Measurements from ENCODE around the gene TEKT5. TPM values are rescaled to one million over a fixed set of nuclear protein-coding genes. Genes with fewer than 3 reads are reported as not detected.

Gene TEKT5
- total RNA-seq, 1 donor from 2014 or later = not detected

- DNase-seq (ENCODE audit: low spot score) = no peak
Measured at GRCh38 chr16:10611825-10612342, 82.8 kb downstream of the TEKT5 start.

GRCh38 chr16:10610499-10611184, 84.1 kb downstream of the TEKT5 start:
- peak; percentile 64 for DNase-seq (ENCODE audit: low spot score)

DNA sequence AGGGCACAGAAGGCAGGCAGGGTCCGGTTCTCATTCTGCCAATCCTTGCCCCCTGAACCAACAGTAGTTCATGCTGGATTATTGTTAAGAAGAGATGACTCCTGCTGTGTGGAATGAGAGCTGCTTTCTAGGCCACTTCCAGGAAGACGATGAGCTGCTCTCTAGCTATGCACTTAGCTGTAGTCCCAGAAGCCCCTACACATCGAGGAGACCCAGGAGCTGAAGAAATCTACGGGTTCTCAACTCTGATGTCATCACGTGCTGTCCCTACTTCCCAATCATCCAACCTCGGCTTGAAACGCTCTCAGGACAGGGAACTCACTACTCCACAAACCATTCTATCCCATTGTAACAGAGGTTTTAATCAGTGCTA, 85.3 kb downstream of the TEKT5 start:
- DNase-seq (ENCODE audit: low spot score) = peak; percentile 91

DNA sequence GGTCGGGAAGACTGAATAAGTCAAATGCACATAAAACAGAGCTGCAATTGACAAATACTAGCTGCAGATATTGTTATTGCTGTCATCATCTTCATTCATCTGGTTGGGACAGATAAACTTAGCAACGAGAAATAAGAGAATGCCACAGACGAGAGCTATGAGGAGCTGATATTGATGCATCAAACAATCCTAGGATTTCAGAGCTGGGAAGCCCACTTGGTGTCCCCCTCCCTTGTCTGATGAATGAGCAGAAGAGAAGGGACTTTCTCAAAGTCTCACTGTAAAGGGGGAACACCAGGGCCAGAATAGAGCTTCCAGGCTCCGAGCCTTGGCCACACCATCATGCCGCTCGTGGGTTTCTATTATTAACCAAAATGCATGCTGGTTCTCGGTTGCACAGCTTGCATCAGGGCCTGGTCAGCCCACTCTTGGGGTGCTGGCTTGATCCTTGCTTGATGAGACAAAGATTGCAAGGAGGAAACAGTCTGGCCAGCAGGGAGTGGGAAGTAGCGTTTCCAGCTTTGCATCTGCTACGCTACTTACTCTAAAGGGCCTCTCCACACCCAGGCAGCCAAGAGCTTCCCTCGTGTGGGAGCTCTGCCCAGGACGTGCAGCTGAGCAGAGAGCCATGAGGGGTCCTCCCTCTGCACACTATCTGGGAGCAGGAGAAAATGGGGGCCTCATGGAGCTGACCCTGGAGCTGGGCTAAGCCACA, 85.9 kb downstream of the TEKT5 start:
- peak; percentile 87 for DNase-seq (ENCODE audit: low spot score)

DNA sequence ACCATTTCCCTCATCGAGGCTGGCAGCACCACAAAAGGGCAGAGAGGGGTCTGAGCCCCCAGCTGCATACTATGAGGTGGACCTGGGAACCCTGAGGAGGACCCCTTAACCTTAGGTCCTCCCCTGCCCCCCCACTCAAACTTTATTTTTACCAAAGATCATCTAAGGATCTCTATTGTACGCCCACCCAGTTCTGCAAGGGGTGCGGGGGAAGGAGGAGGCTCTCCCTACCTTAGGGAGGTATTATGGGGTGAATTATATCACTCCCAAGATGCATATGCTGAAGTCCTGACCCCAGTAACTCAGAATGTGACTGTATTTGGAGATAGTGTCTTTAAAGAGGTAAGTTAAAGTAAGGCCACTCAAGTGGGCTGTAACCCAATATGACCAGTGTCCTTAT, 87.6 kb downstream of the TEKT5 start:
- no peak for DNase-seq (ENCODE audit: low spot score)

GRCh38 chr16:10606607-10607006, 88.1 kb downstream of the TEKT5 start:
- no peak for DNase-seq (ENCODE audit: low spot score)

DNA sequence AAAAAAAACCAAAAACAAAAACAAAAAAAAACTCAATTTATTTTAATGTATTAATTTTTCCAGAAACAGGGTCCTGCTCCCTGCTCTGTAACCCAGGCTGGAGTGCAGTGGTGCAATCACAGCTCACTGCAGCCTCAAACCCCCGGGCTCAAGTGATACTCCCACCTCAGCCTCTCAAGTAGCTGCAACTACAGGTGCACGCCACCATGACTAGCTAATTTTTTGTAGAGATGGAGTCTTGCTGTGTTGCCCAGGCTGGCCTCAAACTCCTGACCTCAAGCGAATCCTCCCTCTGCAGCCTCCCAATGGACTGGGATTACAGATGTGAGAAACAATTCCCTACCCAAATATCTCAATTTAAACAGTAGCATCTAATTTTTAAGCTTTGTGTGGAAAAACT, 89.1 kb downstream of the TEKT5 start:
- no peak for DNase-seq (ENCODE audit: low spot score)

- peak; percentile 44 for DNase-seq (ENCODE audit: low spot score)
Measured at GRCh38 chr16:10601444-10602408, 93.0 kb downstream of the TEKT5 start.

- no peak for DNase-seq (ENCODE audit: low spot score)
Measured at GRCh38 chr16:10600782-10601443, 93.8 kb downstream of the TEKT5 start.

GRCh38 chr16:10599626-10600025, 95.1 kb downstream of the TEKT5 start:
- no peak for DNase-seq (ENCODE audit: low spot score)

GRCh38 chr16:10598157-10598556, 96.6 kb downstream of the TEKT5 start:
- peak; percentile 30 for DNase-seq (ENCODE audit: low spot score)

GRCh38 chr16:10597187-10597601, 97.5 kb downstream of the TEKT5 start:
- DNase-seq (ENCODE audit: low spot score) = no peak

DNA sequence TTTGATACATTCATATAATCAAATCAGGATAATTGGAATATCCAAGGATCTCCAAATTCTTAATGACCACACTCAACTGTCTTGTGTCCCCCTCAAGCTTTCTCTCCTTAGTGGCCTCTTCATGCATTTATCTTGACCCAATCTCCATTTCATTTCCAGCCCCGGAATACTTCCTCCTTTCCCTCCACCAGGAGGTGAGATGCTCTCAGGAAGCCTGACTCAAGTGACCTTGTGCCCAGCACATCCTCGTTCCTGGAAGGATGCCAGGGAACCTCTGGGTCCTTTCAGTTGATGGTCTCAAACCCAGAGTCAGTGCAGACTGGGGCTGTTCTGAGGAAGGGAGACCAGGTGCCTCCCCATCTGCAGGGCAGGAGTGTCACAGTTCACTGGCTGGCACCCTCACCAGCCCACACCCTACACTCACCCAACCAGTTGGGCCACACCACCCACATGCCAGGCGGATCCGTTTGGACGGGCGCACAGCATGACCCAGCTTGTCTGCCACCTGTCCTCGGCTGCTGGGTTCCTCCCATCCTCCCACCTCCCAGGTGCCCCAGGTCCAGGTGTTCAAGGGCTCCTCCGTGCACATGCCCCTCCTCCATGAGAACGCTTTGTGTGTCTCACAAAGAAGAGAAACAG, 100.3 kb downstream of the TEKT5 start:
- peak; percentile 14 for DNase-seq (ENCODE audit: low spot score)

DNA sequence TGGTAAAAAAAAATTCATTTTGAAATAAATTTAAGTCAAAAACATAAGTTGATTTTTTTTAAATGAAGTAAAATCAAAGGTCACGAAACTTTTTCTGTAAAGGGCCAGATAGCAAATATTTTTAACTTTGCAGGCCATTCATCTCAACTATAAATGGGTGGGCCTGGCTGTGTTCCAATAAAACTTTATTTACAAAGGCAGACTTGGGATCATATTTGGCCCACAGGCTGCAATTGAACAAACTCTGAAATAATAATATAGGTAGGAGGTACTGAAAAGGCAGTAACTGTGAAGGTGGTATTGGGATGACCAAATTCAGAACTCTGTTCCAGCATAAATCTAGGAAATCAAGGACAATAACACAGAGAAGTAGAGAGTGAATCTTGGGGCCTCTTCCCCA, 102.1 kb downstream of the TEKT5 start:
- DNase-seq (ENCODE audit: low spot score) = no peak

GRCh38 chr16:10590342-10590741, 104.4 kb downstream of the TEKT5 start:
- DNase-seq (ENCODE audit: low spot score) = no peak

DNA sequence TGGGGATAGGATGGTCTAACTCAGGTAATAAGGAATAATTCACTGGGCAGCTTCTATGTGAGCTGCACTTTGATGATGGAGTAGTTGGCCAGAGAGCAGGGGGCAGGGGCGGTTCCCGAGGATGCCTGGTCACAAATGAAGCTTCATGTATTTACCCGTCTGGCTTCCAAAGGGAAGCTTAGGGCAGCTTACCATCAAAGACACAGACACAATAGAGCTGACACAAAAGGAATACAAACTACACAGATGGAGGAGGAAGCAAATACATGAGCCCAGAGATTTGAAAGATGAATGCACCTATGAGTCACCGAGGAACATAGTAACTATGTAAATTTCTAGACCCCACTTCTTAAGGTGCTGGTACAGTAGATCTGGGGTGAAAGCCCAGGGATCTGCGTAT, 105.6 kb downstream of the TEKT5 start:
- no peak for DNase-seq (ENCODE audit: low spot score)

- no peak for DNase-seq (ENCODE audit: low spot score)
Measured at GRCh38 chr16:10587622-10588021, 107.1 kb downstream of the TEKT5 start.

DNA sequence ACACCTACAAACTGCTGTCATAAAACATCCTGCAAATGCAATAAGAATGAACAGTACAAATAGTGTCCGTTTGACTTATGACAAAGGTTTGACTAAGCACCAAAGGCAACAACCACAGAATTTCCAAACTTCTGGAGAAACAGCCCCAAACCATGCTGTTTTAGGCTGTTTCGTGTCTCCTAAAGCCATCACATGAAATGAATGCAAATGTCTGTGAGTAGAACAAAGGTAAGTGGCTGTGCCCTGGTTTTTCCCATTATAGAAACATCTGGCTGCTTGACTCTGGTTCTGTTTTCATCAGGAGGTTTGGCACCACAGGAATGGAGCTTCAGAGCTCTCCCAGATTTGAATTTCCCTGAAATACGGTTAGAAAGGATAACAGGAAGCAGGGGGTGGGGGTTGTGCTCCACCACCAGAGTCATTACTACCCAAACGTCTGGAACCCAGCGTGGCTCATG, 109.7 kb downstream of the TEKT5 start:
- DNase-seq (ENCODE audit: low spot score) = no peak

- no peak for DNase-seq (ENCODE audit: low spot score)
Measured at GRCh38 chr16:10583269-10583668, 111.5 kb downstream of the TEKT5 start.

- DNase-seq (ENCODE audit: low spot score) = no peak
Measured at GRCh38 chr16:10581507-10581906, 113.2 kb downstream of the TEKT5 start.

DNA sequence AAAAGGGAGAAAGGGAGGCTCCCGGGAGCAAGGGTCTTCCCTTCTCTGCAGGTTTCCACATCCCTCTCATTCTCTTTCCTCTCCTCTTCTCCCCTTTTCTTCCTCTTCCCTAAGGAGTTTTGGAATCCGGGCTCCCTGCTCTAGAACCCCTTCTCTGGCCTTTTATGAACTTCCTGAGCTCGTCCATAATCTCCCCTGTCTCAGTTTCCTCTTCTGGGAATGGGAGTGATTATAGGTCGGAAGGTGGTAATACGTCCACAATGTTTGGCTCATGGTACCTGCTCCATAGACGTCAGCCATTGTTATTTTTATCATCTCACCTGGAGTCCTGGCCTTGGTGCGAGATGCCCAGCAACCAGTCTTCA, 113.9 kb downstream of the TEKT5 start:
- no peak for DNase-seq (ENCODE audit: low spot score)

Measured in umbilical cord (tissue), 2 donors.